Epidermal melanocyte (primary cell): Measurements from ENCODE around the gene COLEC11.

Experiments
- DNase-seq: peaks from one replicate; pipeline ENCODE4 v3.0.0; 2011; ENCODE audit warnings: low spot score; ENCODE audit not compliant: insufficient read length

The COLEC11 gene

DNA sequence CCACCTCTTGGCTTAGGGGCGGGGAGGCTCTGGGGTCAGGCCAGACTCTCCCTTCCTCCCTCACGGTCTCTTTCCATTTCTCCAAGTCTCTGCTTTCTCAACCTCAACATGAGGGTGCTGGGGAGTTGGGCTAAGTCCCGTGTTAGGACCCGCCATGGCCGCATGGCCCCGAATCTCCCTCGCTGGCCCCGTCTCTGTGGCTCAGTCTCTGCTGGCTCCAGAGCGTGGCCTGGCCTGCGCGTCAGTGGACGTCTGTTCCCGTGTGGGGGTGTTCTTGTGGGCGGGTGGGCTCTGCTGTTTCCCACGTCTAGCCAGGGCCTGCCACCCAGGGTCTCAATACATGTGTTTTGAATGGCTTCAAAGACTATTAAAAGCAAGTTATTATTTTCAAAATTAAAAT is 75.5 kb downstream of the COLEC11 start:
- no peak for DNase-seq

- DNase-seq, result no peak
These were observed 76.0 kb downstream of the COLEC11 start for GRCh38 chr2:3670941-3671340.

- no peak for DNase-seq
These were observed 78.2 kb downstream of the COLEC11 start for GRCh38 chr2:3672861-3673678.

DNA sequence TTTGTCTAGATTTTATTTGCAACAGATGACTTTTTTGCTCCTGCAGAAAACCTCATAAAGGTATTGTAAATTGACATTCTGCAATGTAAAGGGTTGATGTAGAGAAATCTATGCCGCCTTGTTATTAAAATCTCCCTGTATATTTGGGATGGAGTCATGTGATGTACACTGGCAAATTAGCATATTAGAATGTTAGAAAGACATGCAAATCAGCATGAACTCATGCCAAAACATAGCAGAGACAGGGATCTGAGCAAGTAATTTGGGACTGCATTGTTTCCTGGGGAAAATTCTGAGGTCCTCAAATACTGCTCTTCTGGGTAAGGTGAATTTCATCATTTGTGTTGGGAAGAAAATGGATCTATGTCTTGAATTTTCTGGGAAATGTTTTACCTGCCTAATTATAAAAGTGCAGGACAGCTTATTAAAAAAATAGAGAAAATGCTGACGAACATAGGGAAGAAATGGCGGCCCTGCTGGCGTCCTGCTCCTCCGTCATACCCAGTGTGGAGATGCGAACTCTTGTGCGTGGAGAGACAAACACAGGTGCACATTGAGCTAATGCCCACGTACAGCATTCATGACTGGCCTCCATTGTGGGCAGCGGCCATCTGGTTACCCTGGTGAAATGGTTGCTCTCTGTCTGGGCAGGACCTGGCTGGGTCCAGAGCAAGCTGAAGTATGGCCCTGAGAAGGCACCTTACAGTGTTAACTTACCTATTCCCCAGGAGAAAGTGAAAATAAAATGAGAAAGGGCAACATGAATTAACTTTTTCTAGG is 79.3 kb downstream of the COLEC11 start:
- DNase-seq, result no peak

DNA sequence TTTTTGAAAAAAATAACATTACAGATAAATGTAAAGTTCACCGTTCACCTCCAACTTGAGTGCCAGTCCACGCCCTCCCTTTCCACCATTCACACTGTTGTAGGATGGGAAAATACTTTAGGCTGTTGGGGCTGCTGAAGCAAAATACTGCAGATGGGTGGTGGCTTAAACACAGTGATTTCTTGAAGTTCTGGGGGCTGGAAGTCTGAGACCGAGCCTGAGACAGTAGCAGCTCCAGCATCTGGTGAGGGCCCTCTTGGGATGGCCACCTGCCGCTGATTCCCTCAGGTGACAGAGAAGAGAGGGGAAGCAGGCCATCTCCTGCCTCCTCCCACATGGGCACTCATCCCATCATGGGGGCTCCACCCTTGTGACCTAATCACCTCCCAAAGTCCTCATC is 80.8 kb downstream of the COLEC11 start:
- DNase-seq, result no peak

DNA sequence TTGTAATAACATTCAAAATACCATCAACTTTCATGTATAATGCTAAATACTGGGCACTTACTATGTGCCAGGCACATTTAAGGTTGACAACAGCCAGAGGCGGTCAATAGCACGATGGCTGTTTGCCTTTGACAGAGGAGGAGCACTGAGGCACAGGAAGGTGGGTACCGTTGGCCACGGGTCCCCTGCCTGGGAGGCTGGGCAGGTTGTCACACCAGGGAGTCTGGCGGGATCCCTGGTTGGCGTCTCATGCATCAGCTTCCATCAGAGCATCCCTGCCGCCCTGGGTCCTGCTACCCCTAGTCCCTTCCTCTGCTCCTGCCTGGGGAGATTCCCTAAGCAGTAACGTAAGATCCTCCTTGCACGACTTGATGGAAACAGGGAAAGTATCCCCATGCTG is 82.5 kb downstream of the COLEC11 start:
- no peak for DNase-seq

GRCh38 chr2:3678212-3678611 is 83.3 kb downstream of the COLEC11 start:
- no peak for DNase-seq

DNA sequence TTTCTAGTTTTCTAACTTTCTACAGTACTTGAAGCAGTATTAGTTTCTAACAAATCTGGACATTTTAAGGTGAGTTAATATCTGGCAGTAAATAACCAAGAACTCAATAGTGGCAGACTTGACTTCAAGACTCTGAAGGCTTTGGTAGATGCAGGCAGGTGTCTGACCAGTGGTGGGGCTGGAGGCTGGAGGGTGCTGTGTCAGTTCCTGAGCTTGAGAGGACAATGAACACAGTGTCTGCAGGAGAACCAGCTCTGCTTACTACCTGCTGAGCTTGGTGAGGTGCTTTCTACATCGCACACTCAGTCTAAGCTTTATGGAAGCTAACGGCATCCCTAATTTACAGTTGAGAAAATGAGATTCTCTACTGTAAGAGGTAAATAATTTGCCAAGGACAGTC is 84.3 kb downstream of the COLEC11 start:
- no peak for DNase-seq

DNA sequence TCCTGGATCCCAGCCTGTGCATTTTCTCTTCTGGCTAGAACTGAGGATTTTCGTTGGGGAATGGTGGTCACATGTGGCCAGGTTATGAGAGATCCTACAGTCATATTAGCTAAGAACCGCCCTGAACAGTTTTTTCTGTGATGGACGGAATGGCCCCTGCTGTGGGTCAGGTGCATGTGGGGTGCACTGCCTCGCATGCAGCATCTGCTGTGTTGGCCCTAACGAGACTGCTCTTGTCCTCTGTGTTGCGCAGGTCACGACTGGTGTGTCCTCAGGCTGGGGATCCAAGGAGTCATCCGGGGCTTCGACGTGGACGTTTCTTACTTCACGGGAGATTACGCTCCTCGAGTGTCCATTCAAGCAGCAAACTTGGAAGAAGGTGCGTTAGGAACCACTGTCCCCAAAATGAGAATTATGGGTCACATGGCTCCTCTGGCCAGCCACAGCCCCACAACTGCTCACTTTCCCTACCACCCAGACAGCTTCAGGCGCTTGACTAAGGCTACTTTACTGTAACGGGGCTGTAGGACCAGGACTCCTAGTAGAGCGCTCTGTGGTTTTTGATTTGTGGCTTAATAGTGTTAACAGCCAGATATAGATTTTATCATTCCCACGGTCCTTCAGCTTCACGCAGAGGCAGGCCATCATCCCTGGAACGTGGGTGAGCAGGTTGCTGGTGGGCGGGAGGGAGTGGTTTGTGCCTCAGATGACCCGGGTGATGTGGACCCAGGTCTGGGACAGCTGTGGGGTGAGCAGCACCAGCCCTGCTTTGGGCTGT is 84.9 kb downstream of the COLEC11 start:
- DNase-seq, result no peak

- DNase-seq, result no peak
These were observed 85.8 kb downstream of the COLEC11 start for GRCh38 chr2:3680548-3681345.

GRCh38 chr2:3681625-3682024 is 86.7 kb downstream of the COLEC11 start:
- DNase-seq, result no peak

- no peak for DNase-seq
These were observed 87.9 kb downstream of the COLEC11 start for GRCh38 chr2:3682811-3683210.

GRCh38 chr2:3683748-3684454 is 89.0 kb downstream of the COLEC11 start:
- DNase-seq, result no peak

DNA sequence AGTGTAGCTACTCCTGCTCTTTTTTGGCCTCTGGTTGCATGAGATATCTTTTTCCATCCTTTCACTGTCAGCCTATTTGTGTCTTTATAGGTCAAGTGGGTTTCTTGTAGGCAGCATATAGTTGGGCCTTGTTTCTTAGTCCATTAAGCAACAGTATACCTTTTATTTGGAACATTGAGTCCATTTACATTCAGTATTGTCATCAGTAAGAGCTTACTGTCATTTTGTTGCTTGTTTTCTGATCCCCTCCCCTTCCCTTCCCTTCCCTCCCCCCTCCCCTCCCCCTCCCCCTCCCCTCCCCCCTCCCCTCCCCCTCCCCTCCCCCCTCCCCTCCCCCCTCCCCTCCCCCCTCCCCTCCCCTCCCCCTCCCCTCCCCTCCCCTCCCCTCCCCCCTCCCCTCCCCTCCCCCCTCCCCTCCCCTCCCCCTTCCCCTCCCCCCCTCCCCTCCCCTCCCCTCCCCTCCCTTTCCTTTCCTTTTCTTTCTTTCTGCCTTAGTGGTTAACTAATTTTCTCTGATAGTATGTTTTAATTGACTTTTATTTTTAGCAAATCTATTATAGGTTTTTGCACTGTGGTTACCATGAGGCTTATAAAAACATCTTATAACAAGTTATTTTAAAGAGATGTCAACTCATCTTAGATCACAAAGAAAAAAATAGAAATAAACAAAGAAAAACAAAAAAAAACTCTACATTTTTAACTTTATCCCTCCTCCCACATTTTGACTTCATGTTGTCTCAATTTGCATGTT is 95.3 kb downstream of the COLEC11 start:
- no peak for DNase-seq

GRCh38 chr2:3692375-3692774 is 97.5 kb downstream of the COLEC11 start:
- DNase-seq, result no peak
